ENCODE results near the gene CCL7. TPM values are rescaled to one million over a fixed set of nuclear protein-coding genes. Genes with fewer than 3 reads are reported as not detected.

Gene CCL7
- total RNA-seq, 4 donors from 2014 or later, result 1.9 to 3.5 TPM; not detected in 2

- ATAC-seq (ENCODE audit: low FRiP score), result no peak
- no peak for DNase-seq (ENCODE audit: low spot score)
- no peak for TF ChIP-seq CTCF (IDR thresholded peaks at IDR 0.05)
Measured at GRCh38 chr17:34318474-34318873, 48.5 kb downstream of the CCL7 start.

- no peak for DNase-seq (ENCODE audit: low spot score)
- ATAC-seq (ENCODE audit: low FRiP score), result no peak
- no peak for TF ChIP-seq CTCF (IDR thresholded peaks at IDR 0.05)
Measured at GRCh38 chr17:34319039-34319483, 49.0 kb downstream of the CCL7 start, which contains the start of gene CCL8. Gene CCL8 (plus strand): TSS chr17:34319435. CDS start chr17:34319502, 67 bp downstream.

Other genes starting within 250 kb of the CCL7 start
- 100 to 1,000 TPM in 2 of 4 donors, 10 to 100 TPM in 2; 39.8 to 556 (median 227) TPM for gene CCL2, start 14.9 kb upstream of the CCL7 start, total RNA-seq
- 10 to 100 TPM in 1 of 4 donors, 1 to 10 TPM in 1, not detected in 2; 3.3 to 37.2 TPM for gene CCL11, start 15.5 kb downstream of the CCL7 start, total RNA-seq
- gene CCL8, start 49.2 kb downstream of the CCL7 start, total RNA-seq, result 1 to 10 TPM in 3 of 4 donors, under 1 TPM in 1; 0.56 to 3.4 (median 2.9) TPM
- gene CCL13, start 86.3 kb downstream of the CCL7 start, total RNA-seq, result 10 to 100 TPM in 1 of 4 donors, 1 to 10 TPM in 3; 1.4 to 15.3 (median 4.1) TPM
- gene CCL1, start 93.0 kb downstream of the CCL7 start, total RNA-seq, result not detected